Measurements from ENCODE around the gene RELL2. TPM values are rescaled to one million over a fixed set of nuclear protein-coding genes. Genes with fewer than 3 reads are reported as not detected.

Gene RELL2
- total RNA-seq, 1 experiment from 2014 or later: 23.8 TPM

DNA sequence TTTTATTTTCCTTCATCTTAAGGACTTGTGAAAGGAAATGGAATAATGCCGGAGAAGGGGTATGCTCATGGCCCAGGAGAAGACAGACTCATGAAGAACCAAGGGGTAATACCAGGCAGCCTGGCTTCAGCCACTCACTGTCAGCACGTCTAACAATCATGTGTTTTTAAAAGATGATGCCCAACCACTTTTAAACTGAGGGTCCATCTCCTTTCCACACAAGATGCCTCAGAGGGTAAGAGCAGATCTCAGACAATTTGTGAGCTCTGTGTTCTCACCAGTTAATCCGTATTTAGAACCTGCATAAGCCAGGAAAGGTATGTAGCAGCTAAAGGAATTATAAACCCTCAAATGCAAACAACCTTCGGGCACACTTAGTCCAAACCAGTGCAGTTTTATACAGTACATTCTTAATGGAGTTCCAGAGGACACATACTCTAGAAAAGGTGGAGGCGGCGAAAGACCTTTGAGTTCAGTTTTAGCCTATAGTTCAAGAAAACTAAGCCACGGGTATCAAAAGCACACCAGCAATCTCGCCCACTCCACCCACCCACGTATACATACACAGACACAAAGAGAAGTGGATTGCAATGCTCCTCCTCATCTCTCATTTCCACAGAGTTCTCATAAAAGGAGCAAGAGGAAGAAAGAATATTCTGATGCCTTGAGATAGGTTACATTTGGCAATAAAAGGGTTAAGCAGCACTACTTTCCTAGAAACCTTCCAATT is 20.6 kb upstream of the RELL2 start:
- H3K27me3 Mint-ChIP-seq (ENCODE audit: low read depth): no peaks in the 10 kb centered on the region; the same call in 1 of the 2 replicates

More for the DNA sequence above, 20.6 kb upstream of the RELL2 start:
- Mint-ChIP-seq H3K4me3 (peak overlapping the region; percentile 95), H3K9me3 (no peaks in the 10 kb centered on the region), H3K27ac (peak overlapping the region; percentile 62; the same call in 1 of the 2 replicates), H3K36me3 (peaks cover 3% of the 10 kb centered on the region; the same call in 1 of the 2 replicates), H3K4me1 (peaks cover 51% of the 10 kb centered on the region)
- CTCF ChIA-PET: interaction anchor here (0.7 to 2.7 kb wide), 4 partner anchors 11 to 208 kb away, joined by 3 to 18 read pairs (median 11); partner anchors contain the start of gene PCDHGB6
- POLR2A ChIA-PET: interaction anchor here (0.7 kb wide), 1 partner anchor 262 kb away, joined by 6 read pairs; no protein-coding TSS in a partner anchor
- DNase-seq (ENCODE audit: low spot score): no peak
- TF ChIP-seq ZBTB21 (CRISPR knock-in tag; IDR thresholded peaks at IDR 0.05; ENCODE audit: borderline replicate concordance) (no peak), ZNF263 (CRISPR knock-in tag; IDR thresholded peaks at IDR 0.05; ENCODE audit: low read depth) (no peak), FOXK1 (CRISPR knock-in tag; IDR thresholded peaks at IDR 0.05) (no peak), ATF1 (CRISPR knock-in tag; IDR thresholded peaks at IDR 0.05) (no peak), NR3C1 (CRISPR knock-in tag; conservative IDR thresholded peaks at IDR 0.05; ENCODE audit: low read depth) (no peak), TEAD4 (CRISPR knock-in tag; IDR thresholded peaks at IDR 0.05) (no peak), PRRX2 (CRISPR knock-in tag; IDR thresholded peaks at IDR 0.05) (no peak), ZNF671 (CRISPR knock-in tag; IDR thresholded peaks at IDR 0.05) (no peak), MYBL2 (CRISPR knock-in tag; IDR thresholded peaks at IDR 0.05) (no peak)
- TF ChIP-seq, protein P1, sequence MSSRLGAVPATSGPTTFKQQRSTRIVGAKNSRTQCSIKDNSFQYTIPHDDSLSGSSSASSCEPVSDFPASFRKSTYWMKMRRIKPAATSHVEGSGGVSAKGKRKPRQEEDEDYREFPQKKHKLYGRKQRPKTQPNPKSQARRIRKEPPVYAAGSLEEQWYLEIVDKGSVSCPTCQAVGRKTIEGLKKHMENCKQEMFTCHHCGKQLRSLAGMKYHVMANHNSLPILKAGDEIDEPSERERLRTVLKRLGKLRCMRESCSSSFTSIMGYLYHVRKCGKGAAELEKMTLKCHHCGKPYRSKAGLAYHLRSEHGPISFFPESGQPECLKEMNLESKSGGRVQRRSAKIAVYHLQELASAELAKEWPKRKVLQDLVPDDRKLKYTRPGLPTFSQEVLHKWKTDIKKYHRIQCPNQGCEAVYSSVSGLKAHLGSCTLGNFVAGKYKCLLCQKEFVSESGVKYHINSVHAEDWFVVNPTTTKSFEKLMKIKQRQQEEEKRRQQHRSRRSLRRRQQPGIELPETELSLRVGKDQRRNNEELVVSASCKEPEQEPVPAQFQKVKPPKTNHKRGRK (CRISPR knock-in tag; IDR thresholded peaks at IDR 0.05; ENCODE audit: borderline replicate concordance): no peak
- TF ChIP-seq, protein P2, sequence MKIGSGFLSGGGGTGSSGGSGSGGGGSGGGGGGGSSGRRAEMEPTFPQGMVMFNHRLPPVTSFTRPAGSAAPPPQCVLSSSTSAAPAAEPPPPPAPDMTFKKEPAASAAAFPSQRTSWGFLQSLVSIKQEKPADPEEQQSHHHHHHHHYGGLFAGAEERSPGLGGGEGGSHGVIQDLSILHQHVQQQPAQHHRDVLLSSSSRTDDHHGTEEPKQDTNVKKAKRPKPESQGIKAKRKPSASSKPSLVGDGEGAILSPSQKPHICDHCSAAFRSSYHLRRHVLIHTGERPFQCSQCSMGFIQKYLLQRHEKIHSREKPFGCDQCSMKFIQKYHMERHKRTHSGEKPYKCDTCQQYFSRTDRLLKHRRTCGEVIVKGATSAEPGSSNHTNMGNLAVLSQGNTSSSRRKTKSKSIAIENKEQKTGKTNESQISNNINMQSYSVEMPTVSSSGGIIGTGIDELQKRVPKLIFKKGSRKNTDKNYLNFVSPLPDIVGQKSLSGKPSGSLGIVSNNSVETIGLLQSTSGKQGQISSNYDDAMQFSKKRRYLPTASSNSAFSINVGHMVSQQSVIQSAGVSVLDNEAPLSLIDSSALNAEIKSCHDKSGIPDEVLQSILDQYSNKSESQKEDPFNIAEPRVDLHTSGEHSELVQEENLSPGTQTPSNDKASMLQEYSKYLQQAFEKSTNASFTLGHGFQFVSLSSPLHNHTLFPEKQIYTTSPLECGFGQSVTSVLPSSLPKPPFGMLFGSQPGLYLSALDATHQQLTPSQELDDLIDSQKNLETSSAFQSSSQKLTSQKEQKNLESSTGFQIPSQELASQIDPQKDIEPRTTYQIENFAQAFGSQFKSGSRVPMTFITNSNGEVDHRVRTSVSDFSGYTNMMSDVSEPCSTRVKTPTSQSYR (CRISPR knock-in tag; IDR thresholded peaks at IDR 0.05): no peak
- TF ChIP-seq, protein P3, sequence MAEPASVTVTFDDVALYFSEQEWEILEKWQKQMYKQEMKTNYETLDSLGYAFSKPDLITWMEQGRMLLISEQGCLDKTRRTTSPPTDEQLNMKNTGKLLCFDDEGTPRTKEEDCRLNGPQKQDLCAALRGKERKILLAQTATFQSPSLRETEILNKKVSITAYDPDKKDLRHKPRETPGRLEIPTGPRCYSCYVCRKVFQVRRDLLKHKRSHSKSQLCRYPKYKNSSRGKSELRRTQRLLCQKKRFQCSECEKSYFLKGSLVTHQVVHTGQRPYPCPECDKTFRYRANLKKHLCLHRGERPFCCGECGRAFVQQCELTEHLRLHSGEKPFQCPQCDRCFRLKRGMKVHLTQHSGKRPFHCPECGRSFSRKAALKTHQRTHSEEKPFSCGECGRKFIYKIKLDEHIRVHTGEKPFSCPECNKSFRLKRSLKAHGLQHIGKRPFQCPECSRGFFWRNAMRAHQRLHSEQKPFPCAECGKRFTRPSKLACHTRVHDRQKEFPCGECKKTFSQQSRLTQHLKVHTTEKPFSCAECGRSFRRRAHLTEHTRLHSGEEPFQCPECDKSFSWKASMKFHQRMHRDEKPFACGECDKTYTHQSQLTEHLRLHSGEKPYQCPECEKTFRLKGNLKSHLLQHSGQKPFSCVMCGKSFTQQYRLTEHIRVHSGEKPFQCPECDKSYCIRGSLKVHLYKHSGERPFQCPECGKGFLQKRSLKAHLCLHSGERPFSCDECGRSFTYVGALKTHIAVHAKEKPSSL (CRISPR knock-in tag; conservative IDR thresholded peaks at IDR 0.05): no peak
- TF ChIP-seq, protein P4, sequence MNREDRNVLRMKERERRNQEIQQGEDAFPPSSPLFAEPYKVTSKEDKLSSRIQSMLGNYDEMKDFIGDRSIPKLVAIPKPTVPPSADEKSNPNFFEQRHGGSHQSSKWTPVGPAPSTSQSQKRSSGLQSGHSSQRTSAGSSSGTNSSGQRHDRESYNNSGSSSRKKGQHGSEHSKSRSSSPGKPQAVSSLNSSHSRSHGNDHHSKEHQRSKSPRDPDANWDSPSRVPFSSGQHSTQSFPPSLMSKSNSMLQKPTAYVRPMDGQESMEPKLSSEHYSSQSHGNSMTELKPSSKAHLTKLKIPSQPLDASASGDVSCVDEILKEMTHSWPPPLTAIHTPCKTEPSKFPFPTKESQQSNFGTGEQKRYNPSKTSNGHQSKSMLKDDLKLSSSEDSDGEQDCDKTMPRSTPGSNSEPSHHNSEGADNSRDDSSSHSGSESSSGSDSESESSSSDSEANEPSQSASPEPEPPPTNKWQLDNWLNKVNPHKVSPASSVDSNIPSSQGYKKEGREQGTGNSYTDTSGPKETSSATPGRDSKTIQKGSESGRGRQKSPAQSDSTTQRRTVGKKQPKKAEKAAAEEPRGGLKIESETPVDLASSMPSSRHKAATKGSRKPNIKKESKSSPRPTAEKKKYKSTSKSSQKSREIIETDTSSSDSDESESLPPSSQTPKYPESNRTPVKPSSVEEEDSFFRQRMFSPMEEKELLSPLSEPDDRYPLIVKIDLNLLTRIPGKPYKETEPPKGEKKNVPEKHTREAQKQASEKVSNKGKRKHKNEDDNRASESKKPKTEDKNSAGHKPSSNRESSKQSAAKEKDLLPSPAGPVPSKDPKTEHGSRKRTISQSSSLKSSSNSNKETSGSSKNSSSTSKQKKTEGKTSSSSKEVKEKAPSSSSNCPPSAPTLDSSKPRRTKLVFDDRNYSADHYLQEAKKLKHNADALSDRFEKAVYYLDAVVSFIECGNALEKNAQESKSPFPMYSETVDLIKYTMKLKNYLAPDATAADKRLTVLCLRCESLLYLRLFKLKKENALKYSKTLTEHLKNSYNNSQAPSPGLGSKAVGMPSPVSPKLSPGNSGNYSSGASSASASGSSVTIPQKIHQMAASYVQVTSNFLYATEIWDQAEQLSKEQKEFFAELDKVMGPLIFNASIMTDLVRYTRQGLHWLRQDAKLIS (CRISPR knock-in tag; IDR thresholded peaks at IDR 0.05; ENCODE audit: borderline replicate concordance): no peak
- no peak for ATAC-seq

All from WTC11 (cell line).